Keratinocyte (primary cell): ENCODE results near the gene MBP.

Experiments
- CTCF ChIP-seq, 3 experiments: IDR thresholded peaks in 1 of 3; conservative IDR thresholded peaks in 1 of 3; optimal IDR thresholded peaks in 1 of 3; 2 replicates in 2 of 3; 3 replicates in 1 of 3; pipeline versions ENCODE3 to v1.5.1; 2011; ENCODE audit warnings: low read length in 3 of 3, mild to moderate bottlenecking in 3 of 3, moderate library complexity in 2 of 3, control low read depth in 1 of 3, inconsistent platforms in 1 of 3; ENCODE audit not compliant: insufficient read depth in 2 of 3; ENCODE audit errors: extremely low read depth in 1 of 3
- EZH2 ChIP-seq: IDR thresholded peaks from one replicate; pipeline ENCODE4 v1.6.1; 2012; ENCODE audit warnings: inconsistent platforms, mild to moderate bottlenecking, low read length, moderate library complexity

GRCh38 chr18:77067291-77068061 lies 65.1 kb downstream of the MBP start:
- TF ChIP-seq EZH2 (no peak), CTCF (optimal IDR thresholded peaks at IDR 0.05 in 1 of 3, IDR thresholded peaks at IDR 0.05 in 1 of 3, conservative IDR thresholded peaks at IDR 0.05 in 1 of 3; ENCODE audit: extremely low read depth in 1 of 3, insufficient read depth in 2 of 3, low read length in 3 of 3) (peak in 1 of 3 experiments; percentile 16)
